ENCODE data around the gene RO60.

GRCh38 chr1:193019442-193020026 lies 39.9 kb upstream of the RO60 start:
- peak; percentile 79 for TF ChIP-seq CTCF (IDR thresholded peaks at IDR 0.05; ENCODE audit: low read depth, low read length)
- no peak for TF ChIP-seq EZH2phosphoT487 (IDR thresholded peaks at IDR 0.05; ENCODE audit: low read depth)

Measured in OCI-LY3 (cell line).